Esophagus squamous epithelium (tissue), 5 donors: ENCODE data around the gene RGS7. TPM values are rescaled to one million over a fixed set of nuclear protein-coding genes. Genes with fewer than 3 reads are reported as not detected.
"Not testable (repeated sequence)": the region's sequence is repeated elsewhere in the genome, so short reads cannot be mapped to it uniquely, and the experiment has no call there.

Experiments
- DNase-seq: peaks from one replicate; lab custom pipeline; 2025; lab: John Stamatoyannopoulos, UW
- H3K27ac ChIP-seq, 4 donors: fragments of 200-600 bp; sonication (generic); one replicate each; pipeline ENCODE4 v1.5.1; 2016 to 2019; ENCODE audit warnings: mild to moderate bottlenecking in 1 of 4
- H3K27me3 ChIP-seq, 4 donors: fragments of 200-600 bp; sonication (generic); 1 replicate in 3 of 4; 2 replicates in 1 of 4; pipeline versions ENCODE4 v1.5.1 to v1.6.0; 2017 to 2021; ENCODE audit warnings: antibody characterized with exemption in 1 of 4
- H3K36me3 ChIP-seq, 3 donors: fragments of 200-600 bp; sonication (generic); one replicate each; pipeline ENCODE4 v1.5.1; 2016 to 2019
- H3K4me1 ChIP-seq, 3 donors: fragments of 200-600 bp; sonication (generic); one replicate each; pipeline ENCODE4 v1.5.1; 2017 to 2019
- H3K4me3 ChIP-seq, 4 donors: fragments of 200-600 bp; sonication (generic); 1 replicate in 3 of 4; 2 replicates in 1 of 4; pipeline ENCODE4 v1.5.1; 2016 to 2019; ENCODE audit warnings: mild to moderate bottlenecking in 2 of 4, moderate library complexity in 1 of 4
- H3K9me3 ChIP-seq, 3 donors: fragments of 200-600 bp; sonication (generic); one replicate each; pipeline ENCODE4 v1.5.1; 2016 to 2019
- POLR2A ChIP-seq, 4 donors: fragments of 450-650 bp; IDR thresholded peaks; one replicate each; pipeline ENCODE4 v1.6.1; 2017; ENCODE audit warnings: antibody characterized with exemption in 4 of 4, mild to moderate bottlenecking in 4 of 4, moderate library complexity in 3 of 4
- WGBS, 2 donors: methylation state at CpG; one replicate each; pipeline ENCODE4 v1.1.5; 2018; 5-methylcytosine and 5-hydroxymethylcytosine counted together
- intact Hi-C: fragments of 100-400 bp; cut with DNase I; formaldehyde crosslinking; loops from one replicate; pipeline ENCODE4 v1.15.0; 2022
- total RNA-seq, 4 donors: library from RNA; depleted of rRNA; stranded (reverse); fragments of >200 nt; gene quantifications; one replicate each; pipeline ENCODE4 v1.1.0, GENCODE V29; 2016
- TF ChIP-seq, protein P1 (sequence below), 6 experiments: fragments of 450-650 bp in 4 of 6; fragments of 200-600 bp in 2 of 6; sonication (generic) in 2 of 6; IDR thresholded peaks; one replicate each; pipeline ENCODE4 v1.5.1; 2016 to 2019; ENCODE audit warnings: antibody characterized with exemption in 6 of 6, mild to moderate bottlenecking in 4 of 6, moderate library complexity in 4 of 6
- donor health status: DM: yes; HTN: yes; CAD: no.

Gene RGS7
- total RNA-seq, 4 donors from 2014 or later: not detected

DNA sequence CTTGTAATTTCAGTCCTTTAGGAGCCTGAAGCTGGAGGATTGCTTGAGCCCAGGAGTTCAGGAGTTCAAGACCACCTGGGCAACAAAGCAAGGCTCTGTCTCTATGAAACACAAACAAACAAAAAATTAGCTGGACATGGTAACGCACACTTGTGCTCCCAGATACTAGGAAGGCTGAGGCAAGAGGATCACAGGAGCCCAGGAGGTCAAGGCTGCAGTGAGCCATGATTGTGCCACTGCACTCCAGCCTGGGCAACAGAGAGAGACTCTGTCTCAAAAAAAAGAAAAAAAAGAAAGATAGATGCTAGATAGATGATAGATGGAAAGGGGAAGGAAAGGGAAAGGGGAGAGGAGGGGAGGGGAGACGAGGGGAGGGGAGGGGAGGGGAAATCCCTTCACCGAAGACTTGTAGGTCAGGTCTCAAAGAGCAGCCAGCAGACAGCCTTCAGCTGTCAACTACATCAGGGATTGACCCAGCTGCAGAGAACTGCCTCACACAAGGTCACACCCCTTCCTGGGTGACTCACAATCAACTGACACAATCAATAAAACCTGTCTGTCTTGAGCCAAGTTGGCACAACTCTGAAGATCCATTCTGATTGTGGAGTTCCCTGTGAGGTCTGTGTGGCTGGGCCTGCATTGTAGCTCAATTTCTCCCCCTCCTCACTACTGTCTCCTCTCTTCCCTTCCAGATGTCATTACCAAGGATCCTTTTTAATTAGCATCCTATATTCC is 200.6 kb downstream of the RGS7 start:
- H3K4me1 ChIP-seq: no peaks in the 10 kb centered on the region
- intact Hi-C loops: no loop called here
- no peak for DNase-seq
- no peaks in the 10 kb centered on the region for H3K36me3 ChIP-seq
- WGBS, 2 donors: 18 to 25% methylated on average over 3 of the region's 3 CpGs
- no peaks in the 10 kb centered on the region for H3K27me3 ChIP-seq
- no peaks in the 10 kb centered on the region for H3K9me3 ChIP-seq
- no peak overlapping the region for H3K27ac ChIP-seq
- no peak for TF ChIP-seq POLR2A (IDR thresholded peaks at IDR 0.05)
- TF ChIP-seq, protein P1, sequence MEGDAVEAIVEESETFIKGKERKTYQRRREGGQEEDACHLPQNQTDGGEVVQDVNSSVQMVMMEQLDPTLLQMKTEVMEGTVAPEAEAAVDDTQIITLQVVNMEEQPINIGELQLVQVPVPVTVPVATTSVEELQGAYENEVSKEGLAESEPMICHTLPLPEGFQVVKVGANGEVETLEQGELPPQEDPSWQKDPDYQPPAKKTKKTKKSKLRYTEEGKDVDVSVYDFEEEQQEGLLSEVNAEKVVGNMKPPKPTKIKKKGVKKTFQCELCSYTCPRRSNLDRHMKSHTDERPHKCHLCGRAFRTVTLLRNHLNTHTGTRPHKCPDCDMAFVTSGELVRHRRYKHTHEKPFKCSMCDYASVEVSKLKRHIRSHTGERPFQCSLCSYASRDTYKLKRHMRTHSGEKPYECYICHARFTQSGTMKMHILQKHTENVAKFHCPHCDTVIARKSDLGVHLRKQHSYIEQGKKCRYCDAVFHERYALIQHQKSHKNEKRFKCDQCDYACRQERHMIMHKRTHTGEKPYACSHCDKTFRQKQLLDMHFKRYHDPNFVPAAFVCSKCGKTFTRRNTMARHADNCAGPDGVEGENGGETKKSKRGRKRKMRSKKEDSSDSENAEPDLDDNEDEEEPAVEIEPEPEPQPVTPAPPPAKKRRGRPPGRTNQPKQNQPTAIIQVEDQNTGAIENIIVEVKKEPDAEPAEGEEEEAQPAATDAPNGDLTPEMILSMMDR (IDR thresholded peaks at IDR 0.05): no peak
- no peak overlapping the region for H3K4me3 ChIP-seq

DNA sequence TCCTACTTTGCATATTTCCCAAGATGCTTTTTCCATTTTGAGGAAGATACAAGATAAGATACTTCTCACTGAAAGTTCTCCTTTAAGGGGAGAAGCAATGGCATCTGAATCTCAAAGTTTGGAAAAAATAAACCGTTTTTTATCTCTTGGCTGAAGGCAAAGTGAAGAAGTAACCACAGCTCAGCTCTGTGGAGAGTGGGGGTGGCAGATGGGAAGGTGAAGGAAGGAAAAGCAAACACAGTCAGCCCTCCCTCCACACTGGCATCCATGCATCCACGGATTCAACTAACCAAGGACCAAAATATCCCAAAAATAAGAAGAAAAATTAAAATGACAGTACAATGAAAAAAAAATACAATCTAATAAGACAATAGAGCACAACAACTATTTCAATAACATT is 211.1 kb downstream of the RGS7 start:
- no peak for TF ChIP-seq POLR2A (IDR thresholded peaks at IDR 0.05)
- TF ChIP-seq, protein P1 (IDR thresholded peaks at IDR 0.05): no peak
- WGBS, 2 donors: 23 to 27% methylated on average over 2 of the region's 2 CpGs
- Histone ChIP-seq H3K27me3 (no peaks in the 10 kb centered on the region), H3K4me3 (no peak overlapping the region), H3K36me3 (no peaks in the 10 kb centered on the region), H3K27ac (no peak overlapping the region), H3K4me1 (no peaks in the 10 kb centered on the region), H3K9me3 (peaks cover 0 to 6% (median 0%) of the 10 kb centered on the region in 3 donors)
- intact Hi-C loops: no loop called here
- DNase-seq: no peak

DNA sequence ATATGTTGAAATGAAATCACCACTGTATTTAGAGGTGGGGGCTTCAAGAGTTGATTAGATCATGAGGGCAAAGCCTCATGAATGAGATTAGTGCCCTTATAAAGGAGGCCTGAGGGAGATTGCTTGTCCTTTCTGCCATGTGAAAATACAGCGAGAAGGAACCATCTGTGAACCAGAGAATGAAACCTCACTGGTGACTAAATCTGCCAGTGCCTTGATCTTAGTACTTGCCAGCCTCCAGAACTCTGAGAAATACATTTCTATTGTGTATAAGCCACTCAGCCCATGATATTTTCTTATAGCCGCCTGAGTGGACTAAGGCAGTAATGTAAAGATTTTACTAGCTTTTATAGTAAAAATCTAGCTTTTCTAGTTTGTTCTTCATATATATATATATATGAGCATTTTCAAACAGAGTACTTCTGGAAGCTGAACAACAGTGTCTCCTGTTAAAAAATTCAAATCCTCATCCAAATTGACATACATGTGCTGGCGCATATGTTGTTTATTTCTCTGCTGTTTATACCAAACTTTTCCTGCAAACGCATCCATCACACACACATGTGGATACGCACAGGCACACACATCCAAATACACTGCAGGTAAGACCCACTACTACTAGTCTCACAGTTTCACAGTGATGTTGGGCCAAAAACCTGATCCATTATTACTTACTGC is 213.1 kb downstream of the RGS7 start:
- 83 to 88% methylated on average over 5 of the region's 5 CpGs for WGBS, 2 donors
- Histone ChIP-seq H3K4me3 (no peak overlapping the region), H3K27ac (no peak overlapping the region), H3K36me3 (no peaks in the 10 kb centered on the region), H3K4me1 (no peaks in the 10 kb centered on the region), H3K27me3 (no peaks in the 10 kb centered on the region), H3K9me3 (no peaks in the 10 kb centered on the region)
- no peak for DNase-seq
- intact Hi-C loops: no loop called here
- TF ChIP-seq, protein P1 (IDR thresholded peaks at IDR 0.05): no peak
- TF ChIP-seq POLR2A (IDR thresholded peaks at IDR 0.05): no peak

DNA sequence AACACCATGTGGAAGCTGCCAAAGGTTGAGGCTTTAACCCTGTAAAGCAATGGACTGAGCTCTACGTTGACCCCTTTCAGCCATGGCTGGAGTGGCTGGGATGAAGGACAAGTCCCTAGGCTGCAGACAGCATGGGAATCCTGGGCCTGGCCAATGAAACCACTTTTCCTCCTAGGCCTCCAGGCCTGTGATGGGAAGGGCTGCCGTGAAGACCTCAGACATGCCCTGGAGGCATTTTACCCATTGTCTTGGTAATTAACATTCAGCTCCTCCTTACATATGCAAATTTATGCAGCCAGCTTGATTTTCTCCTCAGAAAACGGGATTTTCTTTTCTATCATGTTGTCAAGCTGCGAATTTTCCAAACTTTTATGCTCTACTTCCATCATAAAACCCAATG is 214.5 kb downstream of the RGS7 start:
- TF ChIP-seq POLR2A (IDR thresholded peaks at IDR 0.05): no peak
- TF ChIP-seq, protein P1 (IDR thresholded peaks at IDR 0.05): no peak
- no peak for DNase-seq
- no peak overlapping the region for H3K27ac ChIP-seq
- no peak overlapping the region for H3K4me3 ChIP-seq
- no peaks in the 10 kb centered on the region for H3K27me3 ChIP-seq
- intact Hi-C loops: no loop called here
- H3K9me3 ChIP-seq: no peaks in the 10 kb centered on the region
- no peaks in the 10 kb centered on the region for H3K4me1 ChIP-seq
- no peaks in the 10 kb centered on the region for H3K36me3 ChIP-seq
- 54 to 56% methylated on average over 4 of the region's 4 CpGs for WGBS, 2 donors

DNA sequence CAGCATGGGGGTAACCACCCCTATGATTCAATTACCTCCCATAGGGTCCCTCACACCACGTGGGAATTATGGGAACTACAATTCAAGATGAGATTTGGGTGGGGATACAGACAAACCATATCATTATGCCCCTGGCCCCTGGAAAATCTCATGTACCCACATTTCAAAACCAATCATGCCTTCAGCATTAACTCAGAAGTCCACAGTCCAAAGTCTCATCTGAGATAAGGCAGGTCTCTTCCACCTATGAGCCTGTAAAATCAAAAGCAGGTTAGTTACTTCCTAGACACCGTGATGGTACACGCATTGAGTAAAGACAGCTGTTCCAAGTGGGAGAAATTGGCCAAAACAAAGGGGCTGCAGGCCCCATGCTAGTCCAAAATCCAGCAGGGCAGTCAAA is 215.4 kb downstream of the RGS7 start:
- intact Hi-C loops, H3K27me3 ChIP-seq, H3K9me3 ChIP-seq, H3K36me3 ChIP-seq, H3K27ac ChIP-seq, H3K4me3 ChIP-seq, H3K4me1 ChIP-seq, DNase-seq: not testable (repeated sequence)
- WGBS, 2 donors: 50 to 70% methylated on average over 3 of the region's 3 CpGs
